Gastrocnemius medialis (tissue), 4 donors: Measurements from ENCODE around the gene STK39.

Source experiments
- POLR2A ChIP-seq, 2 donors: fragments of 450-650 bp; IDR thresholded peaks; one replicate each; pipeline ENCODE4 v1.6.1; 2017; ENCODE audit warnings: antibody characterized with exemption in 2 of 2, mild to moderate bottlenecking in 2 of 2, moderate library complexity in 2 of 2
- TF ChIP-seq, protein P1 (sequence below), 5 experiments: fragments of 450-650 bp in 3 of 5; fragments of 200-600 bp in 2 of 5; sonication (generic) in 2 of 5; IDR thresholded peaks in 4 of 5; conservative IDR thresholded peaks in 1 of 5; 1 replicate in 4 of 5; 2 replicates in 1 of 5; pipeline ENCODE4 v1.5.1; 2016 to 2019; ENCODE audit warnings: antibody characterized with exemption in 5 of 5, mild to moderate bottlenecking in 3 of 5, moderate library complexity in 3 of 5

DNA sequence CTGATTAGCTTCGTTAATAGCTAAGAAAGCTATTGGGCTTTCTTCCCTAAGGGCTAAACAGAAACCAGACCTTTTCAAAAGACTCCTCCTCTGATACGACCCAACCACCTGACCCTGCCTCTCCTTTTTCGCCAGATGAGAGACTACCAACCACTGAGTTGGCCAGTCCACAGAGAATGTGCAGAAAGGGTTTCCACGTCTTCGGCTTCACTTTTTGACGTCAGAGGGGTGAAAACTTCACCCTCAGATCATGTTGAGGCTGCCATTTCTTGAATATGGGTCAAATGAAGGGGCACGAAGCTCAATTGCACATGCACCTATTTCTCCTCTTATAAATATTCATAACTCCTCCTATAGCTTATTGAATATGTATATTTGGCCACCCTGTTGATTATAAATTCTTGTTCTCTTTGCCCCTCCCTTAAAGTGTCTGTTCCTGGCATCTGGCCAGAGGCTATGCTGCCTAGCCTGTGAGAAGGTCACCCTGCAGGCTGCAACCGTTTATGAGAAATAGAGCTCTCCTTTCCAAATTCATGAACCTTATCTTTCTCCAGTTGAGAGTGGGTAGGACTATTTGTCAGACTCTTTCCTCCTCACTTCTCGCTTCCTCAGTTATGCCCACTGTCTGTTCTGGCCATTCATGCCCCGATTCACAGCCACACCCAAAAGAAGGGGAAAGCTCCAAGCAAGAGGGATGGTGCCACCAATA lies 301.6 kb downstream of the STK39 start:
- TF ChIP-seq, protein P1, sequence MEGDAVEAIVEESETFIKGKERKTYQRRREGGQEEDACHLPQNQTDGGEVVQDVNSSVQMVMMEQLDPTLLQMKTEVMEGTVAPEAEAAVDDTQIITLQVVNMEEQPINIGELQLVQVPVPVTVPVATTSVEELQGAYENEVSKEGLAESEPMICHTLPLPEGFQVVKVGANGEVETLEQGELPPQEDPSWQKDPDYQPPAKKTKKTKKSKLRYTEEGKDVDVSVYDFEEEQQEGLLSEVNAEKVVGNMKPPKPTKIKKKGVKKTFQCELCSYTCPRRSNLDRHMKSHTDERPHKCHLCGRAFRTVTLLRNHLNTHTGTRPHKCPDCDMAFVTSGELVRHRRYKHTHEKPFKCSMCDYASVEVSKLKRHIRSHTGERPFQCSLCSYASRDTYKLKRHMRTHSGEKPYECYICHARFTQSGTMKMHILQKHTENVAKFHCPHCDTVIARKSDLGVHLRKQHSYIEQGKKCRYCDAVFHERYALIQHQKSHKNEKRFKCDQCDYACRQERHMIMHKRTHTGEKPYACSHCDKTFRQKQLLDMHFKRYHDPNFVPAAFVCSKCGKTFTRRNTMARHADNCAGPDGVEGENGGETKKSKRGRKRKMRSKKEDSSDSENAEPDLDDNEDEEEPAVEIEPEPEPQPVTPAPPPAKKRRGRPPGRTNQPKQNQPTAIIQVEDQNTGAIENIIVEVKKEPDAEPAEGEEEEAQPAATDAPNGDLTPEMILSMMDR (IDR thresholded peaks at IDR 0.05 in 4 of 5, conservative IDR thresholded peaks at IDR 0.05 in 1 of 5) = no peak
- TF ChIP-seq POLR2A (IDR thresholded peaks at IDR 0.05) = no peak
